ENCODE measurements around the gene NDUFAF5.
"Not testable (repeated sequence)": the region's sequence is repeated elsewhere in the genome, so short reads cannot be mapped to it uniquely, and the experiment has no call there.

Gene NDUFAF5

DNA sequence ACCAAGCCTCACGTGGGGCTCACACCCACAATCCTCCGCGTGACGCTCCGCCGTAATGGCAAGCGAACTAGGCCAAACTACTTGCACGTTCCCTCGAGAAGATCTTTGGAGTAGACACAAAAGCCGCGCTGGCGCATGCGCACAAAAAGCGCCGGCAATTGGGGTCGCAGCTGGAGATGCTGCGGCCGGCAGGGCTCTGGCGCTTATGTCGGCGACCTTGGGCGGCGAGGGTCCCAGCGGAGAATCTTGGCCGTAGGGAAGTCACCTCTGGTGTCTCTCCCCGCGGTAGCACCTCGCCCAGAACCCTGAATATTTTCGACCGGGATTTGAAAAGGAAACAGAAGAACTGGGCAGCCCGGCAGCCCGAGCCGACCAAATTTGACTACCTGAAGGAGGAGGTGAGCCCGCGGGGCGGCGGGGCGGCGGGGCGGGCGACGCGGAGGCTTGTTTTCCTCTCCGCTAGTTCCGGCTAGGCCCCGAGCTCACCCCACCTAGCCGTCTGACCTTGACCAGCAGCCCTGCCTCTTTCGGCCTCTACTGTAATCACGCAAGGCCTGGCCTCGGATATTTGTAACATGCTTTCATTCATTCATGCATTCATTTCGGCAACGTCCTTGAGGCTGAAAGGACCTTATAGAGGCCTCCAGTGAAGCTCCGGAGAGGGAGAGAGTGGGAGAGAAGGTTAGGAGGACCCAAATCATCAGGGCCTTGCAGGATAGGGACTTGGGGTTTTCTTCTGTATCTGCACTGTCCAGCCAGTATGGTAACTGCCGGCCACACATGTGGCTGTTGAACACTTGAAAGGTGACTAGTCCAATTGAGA, at the start of gene NDUFAF5, which contains the start of gene ESF1:
NDUFAF5 (plus strand) TSS at position 136 of the 823 bp plus-strand sequence; CDS start at position 177, 41 bp downstream.
ESF1 (minus strand) TSS at position 27 of the 823 bp plus-strand sequence. CDS start 1,779 bp downstream, outside the sequence.
- DNase-seq = peak; percentile 95

- DNase-seq = no peak
These were observed 49.0 kb upstream of the NDUFAF5 start for GRCh38 chr20:13735826-13736225.

DNA sequence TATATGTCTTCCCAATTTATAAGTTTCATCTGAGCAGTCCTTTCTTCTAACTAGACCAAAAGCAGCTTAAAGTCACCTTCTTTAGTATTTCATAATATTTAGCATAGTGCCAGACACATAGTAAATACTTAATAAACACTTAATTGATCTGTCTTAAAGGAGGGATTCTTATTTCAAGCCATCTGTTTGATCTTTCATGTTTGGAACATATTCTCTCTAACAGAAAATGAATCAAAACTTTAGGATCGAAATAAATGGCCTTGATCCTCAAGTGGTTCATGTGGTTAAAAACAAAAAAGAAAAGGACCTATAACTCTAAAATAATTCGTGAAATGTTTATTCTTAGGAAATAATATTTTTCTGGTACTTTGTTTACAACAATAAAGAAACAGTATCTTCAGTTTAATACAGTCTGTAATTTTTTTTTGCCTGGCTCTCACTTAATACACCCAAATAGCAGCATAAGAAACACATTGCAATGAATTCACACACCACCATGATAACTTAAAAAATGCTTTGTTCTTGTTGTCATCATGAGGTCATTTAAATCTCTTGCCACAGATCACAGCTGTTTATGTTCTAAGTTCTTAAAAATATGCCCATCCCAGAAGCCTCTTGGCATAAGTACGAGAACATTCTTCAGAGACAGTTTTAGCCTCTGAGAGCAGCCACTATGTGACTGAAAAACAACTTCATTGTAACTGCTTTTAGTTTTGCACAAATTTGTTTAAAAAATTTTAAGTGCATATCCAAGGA, 48.2 kb upstream of the NDUFAF5 start:
- DNase-seq = no peak

DNA sequence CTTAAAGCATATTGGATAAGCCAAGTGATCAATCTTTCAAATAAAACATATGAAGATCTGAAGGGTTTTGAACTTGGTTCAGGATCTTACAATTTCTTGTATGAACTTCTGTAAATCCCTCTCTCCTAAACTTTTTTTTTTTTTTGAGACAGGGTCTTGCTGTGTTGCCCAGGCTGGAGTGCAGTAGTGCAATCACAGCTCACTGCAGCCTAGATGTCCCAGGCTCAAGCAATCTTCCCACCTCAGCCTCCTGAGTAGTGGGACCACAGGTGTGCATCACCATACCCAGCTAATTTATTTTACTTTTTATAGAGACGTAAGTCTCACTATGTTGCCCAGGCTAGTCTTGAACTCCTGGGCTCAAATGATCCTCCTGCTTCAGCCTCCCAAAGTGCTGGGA, 46.6 kb upstream of the NDUFAF5 start:
- DNase-seq = not testable (repeated sequence)

DNA sequence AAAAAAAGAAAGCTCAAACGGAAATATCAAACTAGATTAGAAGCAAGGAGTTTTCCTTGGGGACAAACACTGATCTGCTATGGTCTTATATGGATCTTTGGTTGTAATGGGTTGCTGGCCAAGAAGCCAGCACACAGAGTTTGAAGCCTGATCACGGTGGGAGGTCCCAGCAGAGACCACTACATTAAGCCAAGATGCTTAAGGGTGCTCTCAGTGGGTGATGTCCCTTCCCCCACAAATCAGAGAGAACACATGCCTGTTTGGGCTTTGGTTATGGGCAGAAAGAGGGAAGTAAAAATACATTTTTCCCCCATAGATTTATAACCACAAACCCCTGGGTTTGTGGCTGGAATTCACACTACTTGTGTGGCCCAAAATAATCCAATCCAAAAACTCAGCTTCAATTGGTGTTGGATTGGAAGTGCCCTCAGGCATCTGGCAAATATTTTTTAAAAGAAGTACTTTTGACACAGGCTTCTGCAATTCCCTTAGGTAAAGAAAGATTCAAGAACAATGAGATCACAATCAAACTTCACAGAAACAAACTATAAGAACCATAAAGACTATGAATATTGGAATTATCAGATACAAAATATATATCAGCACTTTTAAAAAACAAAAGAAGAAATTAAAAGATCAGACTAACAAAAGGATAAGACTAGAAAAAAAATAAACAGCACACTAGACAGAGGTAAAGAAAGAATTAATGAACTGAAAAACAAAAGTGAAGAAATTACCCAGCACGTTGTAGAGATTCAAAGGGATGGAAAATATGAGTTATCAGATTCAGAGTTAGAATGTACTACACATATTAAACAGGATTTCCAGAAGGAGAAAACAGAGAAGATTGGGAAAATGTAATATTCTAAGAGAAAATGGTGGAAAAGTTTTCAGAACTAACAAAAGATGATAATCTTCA, 44.8 kb upstream of the NDUFAF5 start:
- DNase-seq = no peak

DNA sequence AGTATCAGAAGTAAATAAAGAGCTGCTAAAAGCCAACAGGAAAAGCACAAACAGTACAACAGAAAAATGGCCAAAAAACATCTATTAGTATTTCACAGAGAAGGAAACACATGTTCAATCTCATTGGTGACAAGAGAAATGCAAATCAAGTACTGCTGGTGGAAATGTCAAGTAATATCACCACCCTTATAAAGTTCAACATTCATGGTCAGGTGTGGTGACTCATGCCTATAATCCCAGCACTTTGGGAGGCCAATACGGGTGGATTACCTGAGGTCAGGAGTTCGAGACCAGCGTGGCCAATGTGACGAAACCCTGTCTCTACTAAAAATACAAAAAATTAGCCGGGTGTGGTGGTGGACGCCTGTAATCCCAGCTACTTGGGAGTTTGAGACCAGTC, 42.9 kb upstream of the NDUFAF5 start:
- no peak for DNase-seq

DNA sequence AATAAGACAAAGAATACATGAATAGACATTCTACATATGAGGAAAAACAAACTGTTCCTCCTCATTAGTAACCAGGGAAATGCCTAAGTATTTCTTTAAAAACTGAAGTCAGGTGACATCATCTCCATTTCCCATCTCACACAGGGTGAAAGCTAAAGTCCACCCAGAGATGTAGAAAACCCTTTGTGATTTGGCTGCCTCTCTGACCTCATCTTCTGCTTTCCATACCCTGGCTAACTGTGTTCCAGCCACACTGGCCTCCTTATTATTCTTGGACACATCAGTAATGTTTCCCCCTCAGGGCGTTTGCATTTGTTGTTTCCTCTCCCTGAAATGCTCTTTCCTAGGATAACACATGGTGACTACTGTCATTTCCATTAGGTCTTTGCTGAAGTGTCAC, 40.5 kb upstream of the NDUFAF5 start:
- DNase-seq = no peak

- DNase-seq = no peak
These were observed 39.0 kb upstream of the NDUFAF5 start for GRCh38 chr20:13745784-13746183.

- no peak for DNase-seq
These were observed 35.0 kb upstream of the NDUFAF5 start for GRCh38 chr20:13749811-13750210.

- no peak for DNase-seq
These were observed 31.3 kb upstream of the NDUFAF5 start for GRCh38 chr20:13753436-13754036.

- DNase-seq = no peak
These were observed 29.0 kb upstream of the NDUFAF5 start for GRCh38 chr20:13755809-13756208.

DNA sequence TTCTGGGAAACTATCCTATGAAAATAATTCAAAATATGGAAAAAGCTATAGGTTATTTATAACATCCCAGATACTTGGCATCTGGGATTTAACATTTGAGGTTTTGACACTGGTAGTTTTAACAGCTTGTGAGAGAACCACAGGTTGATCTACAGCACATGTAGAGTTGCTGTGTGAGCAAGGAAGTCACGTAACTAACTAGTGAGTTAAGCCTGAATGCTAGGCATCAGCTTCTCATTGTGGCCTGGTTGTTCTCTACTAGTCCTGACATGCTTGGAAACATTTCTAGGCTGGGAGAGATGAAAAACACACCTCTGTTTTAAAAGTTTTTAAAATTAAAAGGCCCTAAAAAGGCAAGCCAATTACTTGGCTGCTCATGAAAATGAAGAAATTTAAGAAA, 28.3 kb upstream of the NDUFAF5 start:
- no peak for DNase-seq

DNA sequence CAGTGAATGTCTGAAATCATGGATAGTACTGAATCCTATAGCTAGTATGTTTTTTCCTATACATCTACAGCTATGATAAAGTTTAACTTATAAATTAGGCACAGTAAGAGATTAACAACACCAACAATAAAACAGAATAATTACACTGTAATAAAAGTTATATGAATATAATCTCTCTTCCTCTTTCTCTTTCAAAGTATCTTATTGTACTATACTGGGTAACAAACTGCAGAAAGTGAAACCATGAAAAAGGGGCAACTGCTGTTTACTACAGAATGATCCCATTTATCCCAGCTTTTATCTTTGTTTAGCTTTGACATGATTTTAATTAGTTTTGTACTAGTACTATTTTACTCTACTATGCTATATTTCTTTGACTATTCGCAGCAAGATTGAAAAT, 25.9 kb upstream of the NDUFAF5 start:
- no peak for DNase-seq

- not testable (repeated sequence) for DNase-seq
These were observed 24.3 kb upstream of the NDUFAF5 start for GRCh38 chr20:13760451-13760946.

DNA sequence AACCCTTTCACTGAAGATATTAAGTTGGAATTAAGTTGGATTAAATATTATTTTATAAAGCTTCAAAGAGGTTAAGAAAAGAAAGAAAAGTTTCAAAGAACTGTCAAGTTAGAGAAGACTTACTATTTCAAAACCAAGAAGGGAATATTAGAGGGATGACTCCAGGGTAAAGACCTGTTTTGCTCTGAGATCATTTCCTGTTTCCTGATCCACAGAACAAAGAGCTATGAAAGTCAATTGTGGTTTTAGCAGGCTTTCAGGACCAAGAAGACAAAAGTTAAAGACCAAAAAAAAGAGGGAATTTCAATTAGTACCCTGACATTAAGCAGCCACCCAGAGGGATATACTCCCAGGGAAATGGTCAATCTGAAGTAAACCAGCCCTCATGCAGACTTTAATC, 19.5 kb upstream of the NDUFAF5 start:
- DNase-seq = no peak

GRCh38 chr20:13765868-13766416, 18.9 kb upstream of the NDUFAF5 start:
- no peak for DNase-seq

DNA sequence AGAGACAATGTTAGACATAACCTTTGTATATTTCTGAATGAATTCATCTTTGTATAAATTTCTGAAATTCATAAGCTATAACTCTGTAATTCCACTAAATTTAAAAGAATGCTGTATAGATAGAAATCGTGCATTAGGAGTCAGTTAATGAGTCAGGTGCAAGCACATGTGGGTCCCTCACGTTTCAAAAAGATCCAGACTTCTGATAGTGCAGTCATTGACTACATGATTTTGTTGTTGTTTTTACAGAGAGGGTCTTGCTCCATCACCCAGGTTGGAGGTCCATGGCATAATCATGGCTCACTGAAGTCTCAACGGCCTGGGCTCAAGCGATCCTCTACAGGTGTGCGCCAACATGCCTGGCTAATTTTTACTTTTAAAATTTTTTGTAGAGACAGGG, 14.7 kb upstream of the NDUFAF5 start:
- DNase-seq = no peak

DNA sequence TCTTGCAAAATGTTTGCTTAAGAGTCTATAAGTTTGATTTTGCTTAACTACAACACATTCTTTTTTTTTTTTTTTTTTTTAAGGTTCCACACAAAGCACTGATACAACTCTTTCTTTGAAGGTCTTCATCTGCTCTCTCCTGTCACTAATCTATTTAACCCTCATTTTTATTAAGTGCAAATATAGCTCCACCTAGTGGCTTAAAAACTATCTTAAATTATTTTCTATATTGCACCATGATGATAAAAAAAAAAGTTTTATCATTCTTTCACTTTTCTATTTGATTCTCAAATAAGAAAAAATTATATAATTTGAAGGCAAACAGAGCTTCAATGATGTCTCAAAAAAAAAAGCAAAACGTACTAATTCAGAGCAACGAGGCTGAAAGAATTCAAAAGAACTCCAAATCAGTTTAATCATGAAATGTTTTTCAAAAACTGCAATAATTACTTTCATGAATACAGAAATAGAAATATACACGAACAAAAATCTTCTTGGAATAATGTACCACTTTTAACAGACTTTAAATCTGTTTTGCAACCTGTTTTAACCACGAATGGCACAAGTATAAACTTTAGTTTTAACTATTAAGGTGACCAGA, 12.9 kb upstream of the NDUFAF5 start:
- DNase-seq = peak; percentile 9

DNA sequence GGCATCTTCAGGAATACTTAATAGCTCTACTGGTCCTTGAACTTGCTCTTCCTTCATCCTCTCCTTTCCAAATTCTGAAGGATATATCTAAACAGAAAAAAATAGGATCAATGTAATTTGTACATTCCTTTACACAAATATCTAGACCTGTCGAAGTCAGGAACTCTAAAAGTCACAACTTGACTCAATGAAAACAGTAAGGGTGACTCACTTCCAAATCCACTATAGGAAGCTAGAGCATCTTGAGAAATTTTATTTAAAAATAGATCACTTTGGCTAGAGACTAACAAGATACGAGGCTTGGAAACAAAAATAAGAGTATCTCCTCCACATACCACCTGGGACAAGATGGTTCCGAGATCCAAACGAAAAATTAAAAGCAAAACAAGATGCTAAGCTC, 12.3 kb upstream of the NDUFAF5 start:
- DNase-seq = no peak

GRCh38 chr20:13775867-13776266, 9.0 kb upstream of the NDUFAF5 start:
- DNase-seq = no peak

GRCh38 chr20:13777171-13777601, 7.6 kb upstream of the NDUFAF5 start:
- no peak for DNase-seq

DNA sequence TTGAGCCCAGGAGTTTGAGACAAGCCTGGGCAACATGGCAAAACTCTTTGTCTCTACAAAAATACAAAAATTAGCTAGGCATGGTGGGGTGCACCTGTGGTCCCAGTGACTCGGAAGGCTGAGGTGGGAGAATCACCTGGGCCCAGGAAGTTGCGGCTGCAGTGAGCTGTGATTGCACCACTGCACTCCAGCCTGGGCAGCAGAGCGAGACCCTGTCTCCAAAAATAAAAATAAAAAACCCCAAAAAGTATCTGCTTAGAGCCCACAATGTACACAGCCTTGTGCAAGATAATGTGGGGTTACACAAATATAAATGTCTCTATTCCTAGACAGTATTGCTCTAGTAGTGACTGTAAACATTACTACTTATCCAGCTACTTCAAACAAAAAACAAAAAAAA, 6.0 kb upstream of the NDUFAF5 start:
- no peak for DNase-seq
